ENCODE measurements around the gene MRPS18B. TPM values are rescaled to one million over a fixed set of nuclear protein-coding genes. Genes with fewer than 3 reads are reported as not detected.

The MRPS18B gene
- total RNA-seq, 2 donors from 2014 or later = 63.6 to 69.2 TPM

- intact Hi-C loops (cut with DNase I) = no loop called here
- peak within 1 kb of the TSS; percentile 57 to 61 for H3K4me3 ChIP-seq
- no peaks in the 10 kb centered on the region for H3K36me3 ChIP-seq
- H3K27ac ChIP-seq = peak within 1 kb of the TSS; percentile 88 to 90
- no peaks in the 10 kb centered on the region for H3K27me3 ChIP-seq (replicated peaks; ENCODE audit: insufficient read depth)
- no peaks in the 10 kb centered on the region for H3K9me3 ChIP-seq
- H3K4me1 ChIP-seq (replicated peaks) = peaks cover 6% of the 10 kb centered on the region
- peak; percentile 99 for DNase-seq (ENCODE audit: low spot score)
- peak; percentile 88 for TF ChIP-seq POLR2A (IDR thresholded peaks at IDR 0.05)
- TF ChIP-seq CTCF (IDR thresholded peaks at IDR 0.05) = peak in 2 of 4 experiments; percentile 2 to 13
- peak; percentile 98 for TF ChIP-seq POLR2AphosphoS5 (IDR thresholded peaks at IDR 0.05)
- WGBS = under 1% methylated on average over 50 of the region's 59 CpGs
These were observed 46.4 kb upstream of the MRPS18B start, which contains the start of gene ABCF1 for GRCh38 chr6:30571075-30571761. Gene ABCF1 (plus strand): TSS chr6:30571442. CDS start chr6:30571488, 46 bp downstream.

- under 1% methylated on average over 8 of the region's 8 CpGs for whole genome bisulfite sequencing
These were observed 45.9 kb upstream of the MRPS18B start for GRCh38 chr6:30571762-30572082.

GRCh38 chr6:30572148-30572547 lies 45.5 kb upstream of the MRPS18B start:
- no peak for DNase-seq (ENCODE audit: low spot score)
- Histone ChIP-seq H3K27ac (peak overlapping the region; percentile 88 to 90), H3K9me3 (no peaks in the 10 kb centered on the region), H3K4me3 (peak overlapping the region; percentile 57 to 61), H3K36me3 (no peaks in the 10 kb centered on the region), H3K27me3 (replicated peaks; ENCODE audit: insufficient read depth) (no peaks in the 10 kb centered on the region), H3K4me1 (replicated peaks) (peaks cover 6% of the 10 kb centered on the region)
- TF ChIP-seq POLR2AphosphoS5 (IDR thresholded peaks at IDR 0.05) (no peak), POLR2A (IDR thresholded peaks at IDR 0.05) (no peak)
- intact Hi-C loops (cut with DNase I) = no loop called here

More at GRCh38 chr6:30571762-30572082, 45.9 kb upstream of the MRPS18B start:
- DNase-seq (ENCODE audit: low spot score) = no peak
- Histone ChIP-seq H3K27me3 (replicated peaks; ENCODE audit: insufficient read depth) (no peaks in the 10 kb centered on the region), H3K4me1 (replicated peaks) (peaks cover 6% of the 10 kb centered on the region), H3K27ac (peak overlapping the region; percentile 88 to 90), H3K36me3 (no peaks in the 10 kb centered on the region), H3K9me3 (no peaks in the 10 kb centered on the region), H3K4me3 (peak overlapping the region; percentile 57 to 61)
- TF ChIP-seq CTCF (IDR thresholded peaks at IDR 0.05) (no peak), POLR2A (IDR thresholded peaks at IDR 0.05) (no peak), POLR2AphosphoS5 (IDR thresholded peaks at IDR 0.05) (no peak)
- intact Hi-C loops (cut with DNase I) = no loop called here

GRCh38 chr6:30573113-30573512 lies 44.5 kb upstream of the MRPS18B start:
- no peaks in the 10 kb centered on the region for H3K27me3 ChIP-seq (replicated peaks; ENCODE audit: insufficient read depth)
- intact Hi-C loops (cut with DNase I) = no loop called here
- DNase-seq (ENCODE audit: low spot score) = no peak
- WGBS = 61% methylated on average over 4 of the region's 4 CpGs
- TF ChIP-seq CTCF (IDR thresholded peaks at IDR 0.05) (no peak), POLR2A (IDR thresholded peaks at IDR 0.05) (no peak)
- H3K4me3 ChIP-seq = no peak overlapping the region
- no peak overlapping the region for H3K27ac ChIP-seq
- H3K4me1 ChIP-seq (replicated peaks) = peaks cover 6% of the 10 kb centered on the region
- peaks cover 0 to 4% of the 10 kb centered on the region in 2 donors for H3K36me3 ChIP-seq
- no peaks in the 10 kb centered on the region for H3K9me3 ChIP-seq

- peaks cover 17 to 21% of the 10 kb centered on the region in 2 donors for H3K36me3 ChIP-seq
- no peaks in the 10 kb centered on the region for H3K9me3 ChIP-seq
- TF ChIP-seq POLR2A (IDR thresholded peaks at IDR 0.05) (no peak), POLR2AphosphoS5 (IDR thresholded peaks at IDR 0.05) (no peak), CTCF (IDR thresholded peaks at IDR 0.05) (no peak)
These were observed 39.6 kb upstream of the MRPS18B start for GRCh38 chr6:30578051-30578450.

More at GRCh38 chr6:30578051-30578450, 39.6 kb upstream of the MRPS18B start:
- intact Hi-C loops (cut with DNase I) = no loop called here
- H3K27ac ChIP-seq = no peak overlapping the region
- H3K27me3 ChIP-seq (replicated peaks; ENCODE audit: insufficient read depth) = no peaks in the 10 kb centered on the region
- no peak for DNase-seq (ENCODE audit: low spot score)
- H3K4me1 ChIP-seq (replicated peaks) = no peaks in the 10 kb centered on the region
- no peak overlapping the region for H3K4me3 ChIP-seq
- 94% methylated on average over 8 of the region's 8 CpGs for WGBS

All from prostate gland (tissue), 2 donors.